WI38 (cell line): Measurements from ENCODE around the gene MRPS27.
A peak's percentile ranks its signal among the peaks of the same experiment; 100 is the strongest.

ENCODE experiments used
- H3K4me3 ChIP-seq: 2 replicates; pipeline ENCODE4 v1.5.1; 2011; ENCODE audit warnings: low read depth, mild to moderate bottlenecking, control low read depth, low read length
- TF ChIP-seq, protein P1 (sequence below): IDR thresholded peaks from 2 replicates; pipeline ENCODE4 v1.5.1; 2012; ENCODE audit warnings: low read depth, mild to moderate bottlenecking, control low read depth, low read length

Gene MRPS27

GRCh38 chr5:72270037-72270436, 50.0 kb downstream of the MRPS27 start:
- no peak overlapping the region for H3K4me3 ChIP-seq
- TF ChIP-seq, protein P1, sequence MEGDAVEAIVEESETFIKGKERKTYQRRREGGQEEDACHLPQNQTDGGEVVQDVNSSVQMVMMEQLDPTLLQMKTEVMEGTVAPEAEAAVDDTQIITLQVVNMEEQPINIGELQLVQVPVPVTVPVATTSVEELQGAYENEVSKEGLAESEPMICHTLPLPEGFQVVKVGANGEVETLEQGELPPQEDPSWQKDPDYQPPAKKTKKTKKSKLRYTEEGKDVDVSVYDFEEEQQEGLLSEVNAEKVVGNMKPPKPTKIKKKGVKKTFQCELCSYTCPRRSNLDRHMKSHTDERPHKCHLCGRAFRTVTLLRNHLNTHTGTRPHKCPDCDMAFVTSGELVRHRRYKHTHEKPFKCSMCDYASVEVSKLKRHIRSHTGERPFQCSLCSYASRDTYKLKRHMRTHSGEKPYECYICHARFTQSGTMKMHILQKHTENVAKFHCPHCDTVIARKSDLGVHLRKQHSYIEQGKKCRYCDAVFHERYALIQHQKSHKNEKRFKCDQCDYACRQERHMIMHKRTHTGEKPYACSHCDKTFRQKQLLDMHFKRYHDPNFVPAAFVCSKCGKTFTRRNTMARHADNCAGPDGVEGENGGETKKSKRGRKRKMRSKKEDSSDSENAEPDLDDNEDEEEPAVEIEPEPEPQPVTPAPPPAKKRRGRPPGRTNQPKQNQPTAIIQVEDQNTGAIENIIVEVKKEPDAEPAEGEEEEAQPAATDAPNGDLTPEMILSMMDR = no peak

- TF ChIP-seq, protein P1 = no peak
- no peak overlapping the region for H3K4me3 ChIP-seq
Measured at GRCh38 chr5:72269411-72269780, 50.6 kb downstream of the MRPS27 start.

DNA sequence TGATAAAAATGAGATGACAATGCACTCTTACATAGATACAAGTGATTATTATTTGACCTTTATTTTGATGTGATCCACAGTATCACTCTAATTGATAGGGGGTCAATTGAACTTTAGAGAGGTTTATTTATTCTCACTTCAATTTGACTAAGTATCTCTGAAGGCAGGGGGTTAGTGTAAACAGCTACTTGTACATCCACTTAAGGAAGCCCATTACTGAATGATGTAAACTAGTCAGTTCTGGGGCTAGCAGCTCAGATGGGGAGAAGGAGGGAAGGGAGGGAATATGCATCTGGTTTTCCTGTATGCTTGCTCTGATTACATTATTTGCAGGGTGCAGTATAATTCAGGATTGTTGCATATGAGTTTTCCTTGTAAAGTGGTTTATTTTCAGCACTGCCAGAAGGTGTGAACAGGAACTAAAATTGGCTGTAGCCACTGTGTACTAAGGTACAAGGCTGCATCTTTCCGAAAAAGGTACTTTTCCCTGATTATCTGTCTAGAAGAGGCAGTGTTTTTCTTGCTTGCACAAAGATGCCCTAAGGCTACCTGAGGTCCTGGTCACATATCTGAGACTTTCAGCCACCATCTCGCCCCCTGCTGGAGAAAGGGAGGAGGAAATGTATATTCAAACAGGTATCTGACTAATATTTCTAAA, 51.2 kb downstream of the MRPS27 start:
- no peak overlapping the region for H3K4me3 ChIP-seq
- TF ChIP-seq, protein P1 = peak; percentile 57

- TF ChIP-seq, protein P1 = no peak
- H3K4me3 ChIP-seq = no peak overlapping the region
Measured at GRCh38 chr5:72268260-72268659, 51.8 kb downstream of the MRPS27 start.

- H3K4me3 ChIP-seq = no peak overlapping the region
- TF ChIP-seq, protein P1 = no peak
Measured at GRCh38 chr5:72267685-72268084, 52.4 kb downstream of the MRPS27 start.

DNA sequence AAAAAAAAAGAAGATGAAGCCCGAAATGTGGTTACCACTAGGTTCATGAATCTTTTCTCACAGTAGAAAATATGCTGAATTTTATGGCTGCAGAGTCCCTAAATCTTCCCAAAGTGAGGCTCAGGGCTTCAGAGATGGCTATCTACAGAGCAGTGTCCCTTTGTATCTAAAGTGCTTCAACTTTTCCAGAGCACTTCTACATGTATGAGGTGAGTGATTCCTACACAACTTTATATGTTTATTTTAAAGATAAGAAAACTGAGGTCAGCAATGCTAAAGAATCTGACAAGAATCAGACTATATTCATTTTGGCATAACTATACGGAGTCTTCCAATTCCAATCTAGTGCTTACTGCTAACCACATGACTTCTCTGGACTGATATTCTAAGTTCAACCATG, 53.2 kb downstream of the MRPS27 start:
- TF ChIP-seq, protein P1 = no peak
- H3K4me3 ChIP-seq = no peak overlapping the region

DNA sequence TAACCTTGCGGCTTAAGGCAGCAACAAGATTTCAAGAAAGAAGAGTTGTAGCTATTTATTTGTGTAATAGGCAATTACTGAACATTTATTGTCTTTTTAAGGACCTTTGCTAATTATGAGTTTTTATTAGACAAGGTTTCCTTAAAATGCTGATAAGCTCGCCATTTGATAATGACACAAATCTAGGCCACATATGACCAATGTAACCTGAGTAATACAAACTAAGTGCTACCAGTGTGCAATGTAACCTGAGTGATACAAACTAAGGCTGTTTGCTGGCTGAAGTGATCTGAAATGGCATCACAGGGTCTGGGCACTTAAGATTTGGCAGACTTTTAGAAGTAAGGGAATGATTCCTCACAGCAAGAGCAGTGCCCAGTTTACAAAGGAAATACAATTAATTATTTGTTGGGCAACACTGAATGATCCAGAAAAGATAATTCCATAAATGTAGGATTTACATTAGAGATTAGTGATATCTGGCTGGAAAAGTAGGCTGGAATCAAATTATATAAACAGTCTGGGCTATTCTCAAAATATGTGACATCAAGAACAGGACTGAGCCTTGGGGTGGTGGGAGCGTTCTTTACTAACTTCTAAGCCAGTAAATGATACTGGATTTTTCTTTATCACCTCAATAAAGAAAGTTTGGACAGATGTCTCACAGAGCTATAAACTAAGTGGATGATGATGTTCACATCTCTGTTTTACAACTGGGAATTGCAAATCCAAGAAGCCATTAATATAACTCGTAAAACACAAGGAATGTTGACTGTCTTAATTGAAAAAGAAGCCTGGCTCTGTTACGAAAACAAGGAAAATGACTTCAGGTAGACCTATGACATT, 54.8 kb downstream of the MRPS27 start:
- TF ChIP-seq, protein P1 = no peak
- no peak overlapping the region for H3K4me3 ChIP-seq
